ENCODE measurements around the gene MAGI2.

MAGI2 gene

DNA sequence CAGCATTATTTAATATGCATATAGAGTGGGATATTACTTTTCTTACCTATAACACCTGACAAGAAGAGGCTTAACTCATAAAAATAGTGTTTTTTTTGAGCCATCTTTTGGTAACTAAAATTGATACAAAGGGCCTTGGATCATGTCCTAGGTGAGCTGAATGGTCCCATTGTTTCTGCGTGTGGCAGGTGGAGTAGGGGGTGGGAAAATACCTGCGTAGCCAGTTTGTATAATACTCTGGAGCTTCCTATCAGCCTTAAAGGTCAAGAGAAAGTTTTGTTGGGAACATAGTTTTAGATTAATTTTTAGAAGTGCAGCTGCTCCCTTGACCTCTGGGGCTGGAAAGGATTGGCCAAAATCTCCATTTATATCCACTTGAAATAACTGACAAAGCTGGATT, 1410.3 kb downstream of the MAGI2 start:
- DNase-seq = no peak

DNA sequence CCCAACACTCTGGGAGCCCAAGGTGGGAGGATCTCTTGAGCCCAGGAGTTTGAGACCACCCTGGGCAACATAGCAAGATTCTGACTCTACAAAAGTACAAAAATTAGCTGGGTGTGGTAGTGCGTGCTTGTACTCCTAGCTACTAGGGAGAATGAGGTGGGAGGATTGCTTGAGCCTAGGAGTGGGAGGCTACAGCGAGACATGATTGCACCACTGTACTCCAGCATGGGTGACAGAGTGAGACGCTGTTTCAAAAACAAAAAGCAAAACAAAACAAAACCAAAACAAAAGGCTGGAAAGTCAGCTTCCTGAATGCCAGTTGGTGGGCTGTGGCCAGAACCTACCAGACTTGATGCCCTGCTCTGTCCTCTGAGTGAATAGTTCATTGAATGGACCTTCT, 1412.0 kb downstream of the MAGI2 start:
- DNase-seq = no peak

DNA sequence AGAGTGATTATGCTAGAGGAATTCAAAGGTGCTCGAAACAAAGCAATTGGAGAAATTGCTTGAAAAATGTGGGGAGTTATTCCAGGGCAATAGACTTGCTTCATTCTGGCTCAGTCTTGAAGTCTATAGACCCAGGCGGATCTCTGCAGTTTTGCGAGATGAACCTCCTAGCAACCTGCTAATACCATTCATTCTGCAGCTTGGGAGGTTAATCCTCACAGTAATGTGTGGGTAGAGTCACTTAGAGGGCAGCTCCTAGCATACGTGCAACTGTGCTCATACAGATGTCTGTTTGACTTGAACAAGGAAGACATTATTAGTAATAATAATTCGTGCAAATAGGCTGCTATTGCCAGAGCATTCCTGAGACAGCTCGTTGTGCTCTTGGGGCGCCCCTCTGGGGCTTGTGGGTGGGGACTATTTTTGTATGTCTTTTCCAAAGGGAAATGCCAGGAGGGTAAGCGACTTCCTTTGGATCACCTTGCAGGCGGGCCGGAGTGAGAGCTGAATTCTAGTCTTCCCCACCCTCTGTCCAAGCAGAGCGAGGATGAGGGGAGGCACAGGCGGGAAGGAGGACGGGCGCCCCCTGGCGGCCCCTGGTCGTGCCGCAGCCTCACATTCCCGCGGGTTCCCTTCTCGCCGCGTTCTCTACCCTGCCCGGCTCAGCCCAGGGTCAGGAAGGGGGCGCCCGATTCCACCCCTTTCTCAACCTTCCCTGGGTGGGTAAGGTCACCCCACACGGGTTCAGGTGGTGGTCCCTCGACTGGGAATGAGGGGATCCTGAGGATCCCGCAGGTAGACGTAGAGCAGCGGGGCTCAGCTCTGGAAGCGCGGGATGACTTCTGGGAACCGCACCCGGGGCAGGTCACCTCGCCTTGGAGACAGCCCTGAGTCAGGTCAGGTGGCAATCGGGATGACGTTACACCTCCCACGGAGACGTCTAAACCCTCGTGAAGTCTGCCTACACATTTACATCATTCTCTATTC, 1413.4 kb downstream of the MAGI2 start:
- no peak for DNase-seq

DNA sequence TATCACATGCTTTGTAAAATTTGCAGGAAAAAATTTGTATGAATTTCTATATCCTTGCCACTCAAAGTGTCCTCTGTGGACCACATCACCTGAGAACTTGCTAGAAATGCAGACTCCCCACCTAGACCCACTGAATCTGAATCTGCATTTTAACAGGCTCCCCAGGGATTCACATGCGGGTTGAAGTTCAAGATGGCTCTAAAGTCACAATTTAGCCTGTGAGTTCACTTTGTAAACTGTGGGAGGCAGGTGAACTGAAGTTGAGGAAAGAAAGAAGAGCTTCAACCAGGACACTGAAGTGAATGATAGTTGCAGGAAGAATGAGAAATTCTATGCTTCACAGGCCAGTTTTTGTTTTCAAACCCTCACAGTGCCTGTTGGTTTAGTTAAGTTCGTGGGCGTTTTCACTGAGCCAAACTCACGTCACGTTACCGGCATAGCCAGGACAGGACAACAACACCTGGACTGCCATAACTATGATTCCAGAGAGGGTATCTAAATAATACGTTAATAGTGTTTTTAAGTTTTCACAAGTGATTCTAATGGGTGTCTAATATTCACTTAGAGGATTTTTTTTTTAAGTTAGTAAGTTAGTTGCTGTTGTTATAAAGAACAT, 1414.9 kb downstream of the MAGI2 start:
- no peak for DNase-seq

DNA sequence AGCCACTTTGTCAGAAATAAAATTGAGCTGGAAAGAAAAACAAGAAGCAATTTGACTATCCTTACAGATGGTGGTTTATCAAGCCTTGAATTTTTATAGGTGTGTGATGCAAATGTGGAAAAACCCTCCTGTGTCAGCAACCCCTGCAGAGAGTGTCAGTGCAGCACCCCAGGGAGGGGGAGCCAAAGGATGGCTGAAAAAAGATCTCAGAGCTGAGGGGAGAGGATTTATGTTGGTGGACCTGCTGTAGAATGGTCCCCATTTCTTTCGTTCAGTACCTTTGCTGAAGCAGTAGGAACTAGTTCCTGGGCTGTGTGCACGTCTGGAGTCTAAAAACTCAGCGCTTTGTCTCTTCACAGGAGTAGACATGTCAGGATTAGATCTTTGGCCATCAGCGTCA, 1415.9 kb downstream of the MAGI2 start:
- no peak for DNase-seq

DNA sequence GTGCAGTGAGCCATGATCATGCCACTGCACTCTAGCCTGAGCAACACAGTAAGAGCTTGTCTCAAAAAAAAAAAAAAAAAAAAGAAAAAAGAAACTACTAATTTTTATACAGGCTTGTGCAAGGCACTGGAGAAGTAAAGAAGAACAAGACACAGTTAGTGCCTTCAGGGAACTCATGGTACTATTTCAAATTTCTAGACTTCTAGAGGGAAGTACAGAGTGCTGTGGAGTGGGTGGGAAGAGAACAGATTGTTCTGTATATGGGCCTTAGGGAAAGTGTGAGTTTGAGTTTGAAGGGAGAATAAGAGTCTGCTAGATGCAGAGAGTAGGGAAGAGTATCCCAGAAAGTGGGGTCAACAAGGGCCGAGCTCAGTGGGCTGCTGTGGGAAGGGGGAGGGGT, 1420.1 kb downstream of the MAGI2 start:
- no peak for DNase-seq

DNA sequence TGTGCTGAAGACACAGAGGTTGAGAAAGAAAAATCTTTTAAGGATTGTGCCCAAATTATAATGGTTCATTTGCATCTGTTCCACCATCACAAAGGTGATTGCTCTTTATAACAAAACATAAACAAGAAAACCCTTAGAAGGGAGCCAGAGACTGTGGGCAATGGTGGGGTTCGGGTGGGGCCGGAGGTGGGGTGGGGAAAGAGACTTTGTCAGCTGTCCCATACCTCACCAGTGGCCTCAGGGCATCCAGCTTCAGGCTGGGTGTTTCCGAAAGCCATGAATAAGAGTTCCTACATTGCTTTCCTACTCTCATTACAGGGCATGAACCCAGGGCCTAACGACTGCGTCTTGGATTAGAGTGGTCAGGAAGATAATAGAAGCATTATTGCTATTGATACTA, 1427.0 kb downstream of the MAGI2 start:
- DNase-seq = no peak

DNA sequence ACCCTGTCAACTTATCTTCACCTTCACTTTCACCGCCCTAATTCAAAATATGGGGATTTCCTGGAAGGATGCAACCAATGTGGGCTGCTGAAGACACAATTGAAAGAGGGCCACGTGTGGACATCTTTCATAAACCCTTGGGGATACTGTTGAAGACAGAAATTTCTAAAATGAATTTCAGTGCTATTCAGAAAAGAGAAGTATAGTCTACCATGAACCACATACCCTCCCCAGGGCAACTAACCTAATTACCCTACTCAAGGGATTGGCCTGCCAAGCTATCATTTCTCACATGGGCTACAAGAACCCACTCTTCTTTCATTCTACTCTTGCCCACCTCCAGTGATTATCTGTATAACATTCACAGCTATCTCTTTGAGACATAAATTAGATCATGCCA, 1428.9 kb downstream of the MAGI2 start:
- DNase-seq = no peak

DNA sequence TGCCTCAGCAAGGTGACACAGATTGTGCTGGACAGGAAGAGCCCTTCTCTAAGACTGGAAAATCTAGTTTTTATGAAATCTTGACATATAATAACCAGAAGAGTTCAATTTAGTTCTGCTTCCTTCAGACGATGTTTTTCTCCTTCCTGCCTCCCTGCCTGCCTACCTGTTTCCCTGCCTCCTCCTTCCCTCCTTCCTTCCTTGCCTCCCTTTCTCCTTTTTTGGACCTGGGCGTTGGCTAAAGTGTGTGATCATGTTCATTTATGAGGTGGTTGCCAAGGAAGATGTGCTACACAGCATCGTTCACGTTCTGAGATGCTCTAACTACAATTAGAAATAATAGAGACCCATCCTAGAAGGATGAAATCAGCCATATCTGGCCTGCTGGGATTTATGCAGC, 1430.3 kb downstream of the MAGI2 start:
- DNase-seq = no peak

DNA sequence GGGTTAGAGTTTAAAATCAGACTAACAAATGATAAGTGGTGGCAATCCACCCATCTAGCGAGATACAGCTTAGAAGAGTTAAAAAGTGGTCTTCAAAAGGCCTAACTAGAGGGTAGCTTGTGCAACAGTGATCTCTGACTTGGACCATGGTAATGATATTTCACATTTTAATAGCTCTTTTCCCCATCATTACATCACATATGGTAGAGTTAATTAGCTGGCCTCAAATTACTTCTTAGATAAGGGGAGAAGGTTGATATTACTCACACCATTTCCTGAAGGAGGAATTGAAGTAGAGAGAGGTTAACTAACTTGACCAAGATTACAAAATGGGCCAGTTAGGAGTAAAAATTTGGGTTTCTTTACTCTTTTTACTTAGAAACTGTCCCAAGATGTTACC, 1431.3 kb downstream of the MAGI2 start:
- DNase-seq = no peak

DNA sequence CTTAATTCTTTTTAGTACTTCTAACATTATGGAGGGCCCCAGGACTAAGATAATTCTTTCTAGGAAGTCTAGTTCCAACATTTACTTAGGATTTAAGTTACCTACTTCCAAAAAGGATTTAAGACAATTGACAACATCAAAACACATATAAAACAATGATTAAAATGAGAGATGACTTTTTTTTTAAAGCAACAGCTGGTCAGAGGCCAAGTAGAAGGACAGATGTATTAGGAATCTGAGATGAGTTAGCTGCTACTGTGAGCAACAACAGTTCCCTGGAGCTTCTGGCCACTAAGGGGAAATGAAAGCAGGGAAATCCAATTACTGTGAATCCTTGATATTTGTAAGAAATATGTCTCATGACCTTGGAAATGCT, 1432.6 kb downstream of the MAGI2 start:
- no peak for DNase-seq

DNA sequence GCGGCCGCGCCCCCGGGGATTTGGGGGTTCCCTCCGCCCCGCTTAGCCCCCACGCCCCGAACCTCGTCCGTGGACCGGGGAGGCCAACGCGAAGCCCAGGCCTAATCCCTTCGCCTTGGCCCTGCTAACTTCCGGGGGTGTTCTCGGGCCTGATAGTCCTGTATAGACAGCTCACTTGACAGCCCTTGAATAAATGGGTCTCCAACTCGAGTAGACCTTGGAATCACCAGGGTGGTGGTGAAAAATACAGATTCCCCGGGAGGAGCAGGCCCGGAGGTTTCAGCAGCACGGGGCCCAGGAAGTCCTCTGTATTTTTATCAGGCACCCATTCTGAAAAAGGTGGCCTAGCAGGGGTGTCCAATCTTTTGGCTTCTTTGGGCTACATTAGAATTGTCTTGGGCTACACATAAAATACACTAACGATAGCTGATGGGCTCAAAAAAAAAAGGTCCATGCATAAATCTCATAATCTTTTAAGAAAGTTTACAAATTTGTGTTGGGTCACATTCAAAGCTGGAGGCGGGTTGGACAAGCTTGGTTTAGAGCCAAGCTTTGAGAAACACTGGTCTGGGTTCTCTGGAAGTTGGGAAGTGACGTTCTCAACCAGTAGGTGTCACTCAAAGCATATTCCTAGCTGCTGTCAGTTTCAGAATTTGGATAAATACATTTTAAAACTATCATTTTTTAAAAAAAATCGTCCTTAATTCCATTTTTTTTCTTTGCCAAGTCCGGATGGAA, 1433.2 kb downstream of the MAGI2 start:
- DNase-seq = no peak

DNA sequence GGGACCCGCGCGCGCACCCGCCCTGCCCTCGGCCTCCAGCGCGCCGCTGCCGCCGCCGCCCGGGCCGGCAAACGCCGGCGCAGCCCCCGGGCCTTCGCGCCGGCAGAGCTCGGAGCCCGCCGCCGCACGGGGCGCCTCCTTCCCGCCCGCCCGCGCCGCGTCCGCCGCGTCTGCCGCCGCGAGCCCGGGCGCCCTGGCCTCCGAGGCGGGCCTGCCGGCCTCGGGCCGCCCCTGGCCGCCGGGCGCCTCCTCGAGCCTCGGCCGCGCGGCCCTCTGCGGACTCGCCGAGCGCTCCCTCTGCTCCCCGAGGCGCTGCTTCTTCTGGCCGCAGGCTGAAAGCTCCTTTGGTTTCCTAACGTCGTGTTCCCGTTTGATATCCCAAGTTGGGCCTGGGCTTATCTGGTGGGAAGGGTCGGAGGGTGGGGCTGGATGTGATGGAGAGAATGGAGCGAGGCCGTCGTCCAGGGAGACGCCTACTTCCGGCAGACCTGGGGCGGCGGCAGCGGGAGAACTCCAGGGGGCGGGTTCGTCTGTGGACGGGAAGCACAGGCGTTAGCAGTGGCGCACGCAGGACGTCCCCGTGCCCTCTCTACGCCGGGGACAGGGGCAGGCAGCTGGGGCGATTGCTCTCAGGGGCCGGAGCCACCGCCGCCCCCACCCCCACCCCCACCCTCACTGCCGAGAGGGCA, 1433.9 kb downstream of the MAGI2 start:
- no peak for DNase-seq

DNA sequence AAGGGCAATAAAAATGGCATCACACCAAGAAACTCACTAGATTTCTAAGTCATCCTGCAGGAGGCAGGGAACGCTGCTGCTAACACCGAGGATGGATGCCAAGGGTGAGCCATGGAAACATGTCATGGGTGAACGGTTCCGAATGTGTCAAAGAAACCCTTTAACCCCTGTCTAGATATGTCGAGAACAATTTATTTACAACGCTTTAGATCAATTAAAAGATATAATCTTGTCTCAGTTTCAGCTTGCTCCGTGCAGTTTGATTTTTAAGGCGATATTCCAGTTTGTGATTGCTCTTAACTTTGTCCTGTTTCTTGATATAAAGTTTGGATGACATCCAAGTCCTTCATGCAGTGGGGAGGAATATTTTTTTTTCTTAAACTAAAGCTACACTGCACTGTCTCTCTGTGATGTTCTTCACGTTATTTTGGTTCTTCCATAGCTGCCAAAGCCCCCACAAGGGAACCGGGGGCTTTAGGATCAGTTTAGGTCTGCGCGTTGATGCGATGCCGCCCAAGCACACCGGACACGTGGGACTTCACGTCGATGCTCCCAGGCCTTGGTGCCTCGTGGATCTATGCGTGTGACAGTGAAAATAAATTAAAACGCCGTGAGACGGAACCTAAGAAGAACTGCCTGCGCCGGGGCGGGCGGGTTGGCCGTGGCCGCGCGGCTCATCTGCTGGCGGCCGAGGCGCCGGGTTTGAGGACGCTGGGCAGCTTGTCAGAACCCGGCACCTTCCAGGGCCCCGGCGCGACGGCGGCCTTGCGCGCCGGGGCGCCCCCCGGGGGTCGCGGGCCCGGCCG, 1434.6 kb downstream of the MAGI2 start:
- no peak for DNase-seq

DNA sequence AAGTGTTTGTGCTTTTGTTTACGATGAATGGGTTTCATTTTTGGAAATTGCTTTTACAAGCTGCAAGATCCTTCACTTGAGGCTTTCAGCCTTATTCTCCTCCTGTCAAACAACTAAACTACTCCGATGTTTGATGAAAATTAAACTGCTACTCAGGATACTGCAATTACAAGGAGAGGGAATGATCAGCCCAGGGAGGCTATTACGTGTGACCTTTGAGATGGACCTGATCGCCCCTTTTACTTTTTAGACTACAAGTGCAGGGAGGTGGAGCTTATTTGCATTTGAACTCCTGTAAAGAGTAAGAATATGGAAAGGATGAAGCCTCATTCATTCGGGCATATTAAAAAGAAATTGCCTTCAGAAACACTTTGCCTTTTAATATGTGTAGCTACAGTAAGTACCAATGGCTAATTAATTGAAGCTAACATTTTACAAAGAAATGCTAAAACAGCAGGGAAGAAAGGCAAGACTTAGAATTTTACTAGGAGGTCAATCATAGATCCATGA, 1435.8 kb downstream of the MAGI2 start:
- no peak for DNase-seq

DNA sequence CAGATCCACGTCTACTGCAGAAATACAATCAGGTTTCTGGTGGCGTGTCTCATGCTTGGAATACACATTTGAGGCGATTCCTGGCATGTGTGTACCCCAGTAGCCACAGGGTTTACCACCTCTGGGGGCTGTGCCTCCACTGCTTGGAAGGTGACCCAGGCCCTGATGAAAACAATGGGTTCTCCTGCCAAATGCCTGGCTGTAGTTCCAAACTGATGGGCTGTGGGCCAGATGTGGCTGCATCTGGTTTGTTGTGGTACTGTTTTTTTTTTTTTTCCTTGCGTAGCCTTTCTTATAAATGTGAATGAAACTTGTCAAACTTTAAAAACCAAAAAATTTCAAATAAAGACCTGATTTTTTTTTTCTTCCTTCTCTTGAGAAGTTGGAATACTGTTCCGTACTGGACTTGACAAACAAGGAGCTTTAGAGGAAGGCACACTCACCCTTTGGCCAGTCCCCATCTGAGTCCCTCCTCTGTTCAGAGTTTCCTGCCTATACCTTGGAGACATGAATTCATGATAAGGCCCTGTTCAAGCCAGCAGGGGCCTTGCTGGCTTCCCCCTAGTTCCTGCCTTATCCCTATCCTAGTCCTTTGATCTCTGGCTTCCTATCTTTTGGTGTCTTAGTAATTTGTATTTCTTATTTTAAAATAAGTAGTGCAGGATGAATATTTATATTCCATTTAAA, 1437.8 kb downstream of the MAGI2 start:
- DNase-seq = no peak

DNA sequence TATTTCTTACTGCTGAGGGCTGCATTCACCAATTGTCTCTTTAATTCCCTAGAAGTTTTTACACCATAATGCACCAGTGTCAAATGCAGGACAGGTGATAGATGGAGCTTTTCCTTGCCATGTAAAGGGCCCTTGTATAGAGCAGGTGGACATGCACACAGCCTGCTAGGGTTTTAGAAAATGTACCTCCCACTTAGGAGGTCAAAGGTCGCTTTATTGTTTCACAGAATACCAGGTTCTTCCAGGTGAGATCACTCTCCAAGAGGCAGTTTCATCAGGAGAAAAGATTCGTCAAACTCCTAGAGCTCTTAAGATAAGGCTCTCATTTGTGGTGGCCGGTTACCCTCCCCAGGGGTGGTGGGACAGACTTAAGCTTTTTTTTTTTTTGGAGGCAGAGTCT, 1439.1 kb downstream of the MAGI2 start:
- no peak for DNase-seq

DNA sequence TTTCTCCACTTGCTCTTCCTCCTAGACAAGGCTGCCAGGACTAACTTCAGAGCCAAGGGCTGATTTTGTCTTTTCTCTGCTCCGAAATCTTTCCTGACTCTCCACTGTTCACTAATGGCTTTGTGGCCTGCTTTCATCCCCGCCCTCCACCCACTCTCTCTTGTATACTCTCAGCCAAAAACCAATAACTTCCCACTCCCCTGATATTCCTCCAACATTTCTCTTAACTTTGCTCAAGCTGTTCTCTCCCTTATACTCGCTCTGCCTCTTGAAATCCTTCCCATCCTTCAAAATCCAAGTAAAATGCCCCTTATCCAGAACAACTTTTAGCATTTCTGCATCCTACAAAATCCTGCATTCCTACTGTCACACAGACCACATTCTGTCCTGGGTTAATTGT, 1440.1 kb downstream of the MAGI2 start:
- no peak for DNase-seq

DNA sequence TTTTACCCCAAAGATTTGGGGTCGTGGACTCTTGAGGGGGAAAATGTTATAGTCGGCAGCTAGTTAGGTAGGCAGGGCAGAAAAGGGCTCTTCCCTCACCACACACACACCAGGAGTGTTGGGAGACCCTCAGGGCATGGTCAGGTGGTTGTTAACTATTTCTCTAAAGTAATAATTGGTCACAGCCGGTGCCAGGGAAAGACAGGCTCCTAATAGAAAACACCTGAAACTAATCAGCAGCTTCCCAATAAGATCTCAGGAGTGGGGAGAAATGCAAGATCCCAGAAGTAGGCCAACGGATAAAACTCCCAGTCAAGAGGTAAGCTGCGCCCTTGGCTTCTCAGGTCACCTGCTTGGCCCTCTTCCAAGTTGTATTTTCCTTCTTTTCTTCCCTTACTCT, 1441.8 kb downstream of the MAGI2 start:
- no peak for DNase-seq

DNA sequence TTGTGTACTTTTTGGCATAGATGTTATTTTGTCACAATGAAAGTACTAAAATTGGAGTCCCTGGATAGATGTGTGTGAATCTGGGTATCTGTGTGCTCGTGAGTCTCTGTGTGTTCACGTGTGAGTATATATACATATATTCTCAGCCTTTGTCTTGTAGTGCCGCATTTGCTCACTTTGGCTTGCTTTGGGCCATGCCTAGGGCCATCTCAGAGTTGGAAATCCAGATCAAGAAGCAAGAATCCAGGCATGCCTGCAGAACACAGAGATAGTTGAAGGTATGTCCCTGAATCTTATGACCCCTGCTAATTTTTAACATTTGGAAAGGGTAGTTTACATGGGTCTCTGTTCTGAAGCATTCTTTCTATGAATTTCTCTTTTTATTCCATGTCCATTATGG, 1446.2 kb downstream of the MAGI2 start:
- no peak for DNase-seq

DNA sequence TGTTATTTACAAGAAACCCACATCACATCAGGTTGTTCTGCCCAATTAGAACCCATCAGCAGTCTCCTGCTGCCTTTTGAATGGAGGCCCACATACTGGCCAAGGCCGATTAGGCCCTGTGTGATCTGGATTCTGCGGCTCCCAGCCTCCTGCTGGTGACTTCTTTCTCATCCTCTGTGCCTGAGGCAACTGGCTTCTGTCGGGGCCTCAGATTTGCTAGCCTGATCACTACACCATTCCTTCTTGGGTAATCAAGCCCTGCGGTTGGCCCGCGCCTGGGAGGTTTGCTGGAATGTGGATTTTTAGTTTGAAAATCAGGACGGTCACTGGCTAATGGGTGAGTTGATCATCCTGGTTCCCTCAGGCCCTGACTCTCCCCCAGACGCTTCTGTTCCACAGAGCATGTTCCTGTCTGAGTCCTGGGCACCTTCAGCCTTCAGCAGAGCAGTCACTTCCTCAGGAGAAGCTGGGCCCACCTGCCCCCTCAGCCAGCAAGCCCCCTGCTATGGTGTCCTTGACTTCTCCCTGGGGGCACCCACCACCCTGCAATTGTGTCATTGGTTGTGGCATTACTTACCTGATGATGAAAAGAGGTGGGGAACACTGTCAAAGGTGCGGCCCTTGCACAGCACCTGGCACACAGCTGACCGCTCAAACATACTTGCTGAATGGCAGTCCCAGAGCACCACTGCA, 1447.3 kb downstream of the MAGI2 start:
- DNase-seq = no peak

Measured in cortex of kidney (tissue), 1 donor.